Stomach (tissue), 4 donors: Measurements from ENCODE around the gene TAX1BP1.

Experiments
- EP300 ChIP-seq: sonication (generic); formaldehyde crosslinking; IDR thresholded peaks from one replicate; pipeline ENCODE4 v1.6.1; 2017; ENCODE audit warnings: antibody characterized with exemption
- TF ChIP-seq, protein P1 (sequence below), 7 experiments: fragments of 450-650 bp in 4 of 7; fragments of 200-600 bp in 3 of 7; sonication (generic) in 3 of 7; IDR thresholded peaks; one replicate each; pipeline ENCODE4 v1.5.1; 2016 to 2019; ENCODE audit warnings: antibody characterized with exemption in 7 of 7, control low read depth in 2 of 7, mild to moderate bottlenecking in 1 of 7

DNA sequence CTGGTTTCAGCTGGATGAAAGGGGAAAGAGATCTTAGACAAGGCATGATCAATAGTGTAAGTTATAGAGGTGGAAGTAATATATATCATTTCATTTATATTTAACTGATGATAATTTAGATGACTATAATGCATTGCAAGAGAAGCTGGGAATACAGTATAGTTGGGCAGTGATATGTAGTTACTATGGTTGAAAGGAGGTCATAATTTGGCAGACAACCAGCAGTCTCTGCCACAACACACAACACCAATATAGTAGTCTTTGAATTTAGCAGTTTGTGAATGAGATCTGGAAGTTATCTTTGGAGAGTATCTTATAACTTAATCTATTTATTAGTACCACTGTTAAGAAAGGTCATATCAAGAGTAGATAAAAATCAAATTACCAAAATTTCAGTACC, 39.9 kb downstream of the TAX1BP1 start:
- TF ChIP-seq, protein P1, sequence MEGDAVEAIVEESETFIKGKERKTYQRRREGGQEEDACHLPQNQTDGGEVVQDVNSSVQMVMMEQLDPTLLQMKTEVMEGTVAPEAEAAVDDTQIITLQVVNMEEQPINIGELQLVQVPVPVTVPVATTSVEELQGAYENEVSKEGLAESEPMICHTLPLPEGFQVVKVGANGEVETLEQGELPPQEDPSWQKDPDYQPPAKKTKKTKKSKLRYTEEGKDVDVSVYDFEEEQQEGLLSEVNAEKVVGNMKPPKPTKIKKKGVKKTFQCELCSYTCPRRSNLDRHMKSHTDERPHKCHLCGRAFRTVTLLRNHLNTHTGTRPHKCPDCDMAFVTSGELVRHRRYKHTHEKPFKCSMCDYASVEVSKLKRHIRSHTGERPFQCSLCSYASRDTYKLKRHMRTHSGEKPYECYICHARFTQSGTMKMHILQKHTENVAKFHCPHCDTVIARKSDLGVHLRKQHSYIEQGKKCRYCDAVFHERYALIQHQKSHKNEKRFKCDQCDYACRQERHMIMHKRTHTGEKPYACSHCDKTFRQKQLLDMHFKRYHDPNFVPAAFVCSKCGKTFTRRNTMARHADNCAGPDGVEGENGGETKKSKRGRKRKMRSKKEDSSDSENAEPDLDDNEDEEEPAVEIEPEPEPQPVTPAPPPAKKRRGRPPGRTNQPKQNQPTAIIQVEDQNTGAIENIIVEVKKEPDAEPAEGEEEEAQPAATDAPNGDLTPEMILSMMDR (IDR thresholded peaks at IDR 0.05): no peak
- TF ChIP-seq EP300: no peak
